Measurements from ENCODE around the gene TMEM43. TPM values are rescaled to one million over a fixed set of nuclear protein-coding genes. Genes with fewer than 3 reads are reported as not detected.

The TMEM43 gene
- total RNA-seq, 1 experiment from 2014 or later = 36.7 TPM

DNA sequence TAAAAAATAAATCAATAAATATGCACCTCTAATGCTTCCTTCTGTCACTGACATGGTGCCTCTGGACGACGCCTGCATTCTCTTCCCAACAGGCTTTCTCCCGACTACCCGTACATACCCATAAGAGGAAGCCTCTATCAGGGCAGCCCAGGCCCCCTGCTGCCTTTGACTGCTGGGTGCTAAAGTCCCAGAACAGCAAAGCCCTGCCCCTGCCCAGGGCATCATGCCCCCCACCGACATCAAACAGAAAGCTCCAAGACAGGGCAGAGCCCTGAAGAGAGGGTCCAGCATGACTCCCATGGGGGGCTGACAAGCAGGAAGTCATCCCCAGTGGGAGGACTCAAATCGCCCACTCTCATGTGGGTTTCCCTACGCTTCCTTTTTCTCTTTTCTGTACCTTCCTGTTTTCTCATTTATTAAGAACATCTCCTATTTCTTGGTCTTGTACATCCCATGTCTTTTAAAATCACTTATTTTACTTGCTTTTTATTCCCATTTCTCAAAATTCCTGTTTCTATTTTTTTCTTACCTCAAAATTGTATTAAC lies 30.1 kb downstream of the TMEM43 start:
- no peaks in the 10 kb centered on the region for H3K27me3 ChIP-seq (ENCODE audit: insufficient read depth, low read length)
- no peak overlapping the region for H4K91ac ChIP-seq (ENCODE audit: insufficient read length, low read depth, low read length)
- no peak overlapping the region for H3K56ac ChIP-seq (ENCODE audit: insufficient read length, low read depth, low read length)
- H2BK120ac ChIP-seq (ENCODE audit: low read depth, low read length, poor library complexity, severe bottlenecking) = no peak overlapping the region
- H3K4ac ChIP-seq (ENCODE audit: low read depth, low read length) = no peak overlapping the region
- H3K18ac ChIP-seq (ENCODE audit: insufficient read length, low read depth, low read length) = no peak overlapping the region
- TF ChIP-seq CTCF (conservative IDR thresholded peaks at IDR 0.05) = no peak
- no peak overlapping the region for H2BK12ac ChIP-seq (ENCODE audit: insufficient read length, low read depth, low read length)
- no peak overlapping the region for H2BK5ac ChIP-seq (ENCODE audit: insufficient read length, low read length)
- H2BK20ac ChIP-seq (ENCODE audit: low read depth, low read length, poor library complexity, severe bottlenecking) = no peak overlapping the region
- no peak overlapping the region for H3K27ac Mint-ChIP-seq
- no peak overlapping the region for H3K23ac ChIP-seq (ENCODE audit: insufficient read length, low read depth, low read length)
- no peak overlapping the region for H3T11ph ChIP-seq (ENCODE audit: low read length)
- H4K20me1 ChIP-seq (ENCODE audit: control insufficient read depth, insufficient read depth, insufficient read length) = no peaks in the 10 kb centered on the region
- H3K79me1 ChIP-seq (ENCODE audit: insufficient read depth, low read depth, low read length, poor library complexity, severe bottlenecking) = no peaks in the 10 kb centered on the region
- H2BK15ac ChIP-seq (ENCODE audit: low read depth, low read length) = no peak overlapping the region
- DNase-seq = peak; percentile 19
- H3K9ac ChIP-seq (ENCODE audit: extremely low read depth, insufficient read length, low read length) = no peak overlapping the region
- H2AK5ac ChIP-seq (ENCODE audit: insufficient read length, low read length) = no peak overlapping the region
- no peaks in the 10 kb centered on the region for H3K23me2 ChIP-seq (ENCODE audit: insufficient read length, low read depth, low read length, poor library complexity, severe bottlenecking)
- no peaks in the 10 kb centered on the region for H3K9me3 Mint-ChIP-seq
- no peaks in the 10 kb centered on the region for H3K27me3 Mint-ChIP-seq (ENCODE audit: low read depth)
- no CpG with 5 or more reads among the region's 7 CpGs for WGBS (ENCODE audit: extremely low coverage, insufficient read length, low lambda C conversion rate)
- no peak overlapping the region for H3K14ac ChIP-seq (ENCODE audit: insufficient read depth, low read length)
- no peaks in the 10 kb centered on the region for H3K9me3 ChIP-seq (ENCODE audit: control insufficient read depth, low read depth, low read length)
- H3K4me1 ChIP-seq (ENCODE audit: insufficient read depth, low read length) = no peaks in the 10 kb centered on the region
- no peak overlapping the region for H3K27ac ChIP-seq (ENCODE audit: insufficient read length, low read depth, low read length)
- H2AFZ ChIP-seq (ENCODE audit: low read length) = no peak overlapping the region
- peaks cover 24 to 76% (median 72%) of the 10 kb centered on the region in 3 experiments; a peak in 6 of 7 replicates for H3K36me3 Mint-ChIP-seq (ENCODE audit: insufficient read depth in 1 of 3, low read depth in 3 of 3)
- no peak overlapping the region for H3K4me3 Mint-ChIP-seq
- H3K4me1 Mint-ChIP-seq = peaks cover 0 to 5% of the 10 kb centered on the region in 2 experiments; a peak in 1 of 4 replicates
- no peak overlapping the region for H3K4me2 ChIP-seq (ENCODE audit: insufficient read depth, insufficient read length, low read length)
- H4K5ac ChIP-seq (ENCODE audit: insufficient read length, low read depth, low read length) = no peak overlapping the region
- H3K79me2 ChIP-seq (ENCODE audit: insufficient read depth, low read length) = no peaks in the 10 kb centered on the region
- no peak overlapping the region for H4K8ac ChIP-seq (replicated peaks; ENCODE audit: insufficient read length, low read depth, low read length)
